Breast epithelium (tissue), 3 donors: ENCODE data around the gene PCA3.

ENCODE experiments used
- POLR2AphosphoS5 ChIP-seq, 3 donors: sonication (generic); formaldehyde crosslinking; IDR thresholded peaks; one replicate each; pipeline ENCODE4 v1.6.1; 2017; ENCODE audit warnings: antibody characterized with exemption in 3 of 3
- TF ChIP-seq, protein P1 (sequence below), 3 donors: fragments of 450-650 bp; IDR thresholded peaks; one replicate each; pipeline ENCODE4 v1.5.1; 2016 to 2017; ENCODE audit warnings: antibody characterized with exemption in 3 of 3, mild to moderate bottlenecking in 3 of 3, moderate library complexity in 3 of 3

- TF ChIP-seq, protein P1, sequence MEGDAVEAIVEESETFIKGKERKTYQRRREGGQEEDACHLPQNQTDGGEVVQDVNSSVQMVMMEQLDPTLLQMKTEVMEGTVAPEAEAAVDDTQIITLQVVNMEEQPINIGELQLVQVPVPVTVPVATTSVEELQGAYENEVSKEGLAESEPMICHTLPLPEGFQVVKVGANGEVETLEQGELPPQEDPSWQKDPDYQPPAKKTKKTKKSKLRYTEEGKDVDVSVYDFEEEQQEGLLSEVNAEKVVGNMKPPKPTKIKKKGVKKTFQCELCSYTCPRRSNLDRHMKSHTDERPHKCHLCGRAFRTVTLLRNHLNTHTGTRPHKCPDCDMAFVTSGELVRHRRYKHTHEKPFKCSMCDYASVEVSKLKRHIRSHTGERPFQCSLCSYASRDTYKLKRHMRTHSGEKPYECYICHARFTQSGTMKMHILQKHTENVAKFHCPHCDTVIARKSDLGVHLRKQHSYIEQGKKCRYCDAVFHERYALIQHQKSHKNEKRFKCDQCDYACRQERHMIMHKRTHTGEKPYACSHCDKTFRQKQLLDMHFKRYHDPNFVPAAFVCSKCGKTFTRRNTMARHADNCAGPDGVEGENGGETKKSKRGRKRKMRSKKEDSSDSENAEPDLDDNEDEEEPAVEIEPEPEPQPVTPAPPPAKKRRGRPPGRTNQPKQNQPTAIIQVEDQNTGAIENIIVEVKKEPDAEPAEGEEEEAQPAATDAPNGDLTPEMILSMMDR (IDR thresholded peaks at IDR 0.05): no peak
- no peak for TF ChIP-seq POLR2AphosphoS5 (IDR thresholded peaks at IDR 0.05)
Measured at GRCh38 chr9:76759732-76760131, 4.5 kb upstream of the PCA3 start.
